Measurements from ENCODE around the gene INPP5E. TPM values are rescaled to one million over a fixed set of nuclear protein-coding genes. Genes with fewer than 3 reads are reported as not detected.

INPP5E gene, protein sequence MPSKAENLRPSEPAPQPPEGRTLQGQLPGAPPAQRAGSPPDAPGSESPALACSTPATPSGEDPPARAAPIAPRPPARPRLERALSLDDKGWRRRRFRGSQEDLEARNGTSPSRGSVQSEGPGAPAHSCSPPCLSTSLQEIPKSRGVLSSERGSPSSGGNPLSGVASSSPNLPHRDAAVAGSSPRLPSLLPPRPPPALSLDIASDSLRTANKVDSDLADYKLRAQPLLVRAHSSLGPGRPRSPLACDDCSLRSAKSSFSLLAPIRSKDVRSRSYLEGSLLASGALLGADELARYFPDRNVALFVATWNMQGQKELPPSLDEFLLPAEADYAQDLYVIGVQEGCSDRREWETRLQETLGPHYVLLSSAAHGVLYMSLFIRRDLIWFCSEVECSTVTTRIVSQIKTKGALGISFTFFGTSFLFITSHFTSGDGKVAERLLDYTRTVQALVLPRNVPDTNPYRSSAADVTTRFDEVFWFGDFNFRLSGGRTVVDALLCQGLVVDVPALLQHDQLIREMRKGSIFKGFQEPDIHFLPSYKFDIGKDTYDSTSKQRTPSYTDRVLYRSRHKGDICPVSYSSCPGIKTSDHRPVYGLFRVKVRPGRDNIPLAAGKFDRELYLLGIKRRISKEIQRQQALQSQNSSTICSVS
- total RNA-seq, result 7.4 and 8.3 TPM in 2 replicates

DNA sequence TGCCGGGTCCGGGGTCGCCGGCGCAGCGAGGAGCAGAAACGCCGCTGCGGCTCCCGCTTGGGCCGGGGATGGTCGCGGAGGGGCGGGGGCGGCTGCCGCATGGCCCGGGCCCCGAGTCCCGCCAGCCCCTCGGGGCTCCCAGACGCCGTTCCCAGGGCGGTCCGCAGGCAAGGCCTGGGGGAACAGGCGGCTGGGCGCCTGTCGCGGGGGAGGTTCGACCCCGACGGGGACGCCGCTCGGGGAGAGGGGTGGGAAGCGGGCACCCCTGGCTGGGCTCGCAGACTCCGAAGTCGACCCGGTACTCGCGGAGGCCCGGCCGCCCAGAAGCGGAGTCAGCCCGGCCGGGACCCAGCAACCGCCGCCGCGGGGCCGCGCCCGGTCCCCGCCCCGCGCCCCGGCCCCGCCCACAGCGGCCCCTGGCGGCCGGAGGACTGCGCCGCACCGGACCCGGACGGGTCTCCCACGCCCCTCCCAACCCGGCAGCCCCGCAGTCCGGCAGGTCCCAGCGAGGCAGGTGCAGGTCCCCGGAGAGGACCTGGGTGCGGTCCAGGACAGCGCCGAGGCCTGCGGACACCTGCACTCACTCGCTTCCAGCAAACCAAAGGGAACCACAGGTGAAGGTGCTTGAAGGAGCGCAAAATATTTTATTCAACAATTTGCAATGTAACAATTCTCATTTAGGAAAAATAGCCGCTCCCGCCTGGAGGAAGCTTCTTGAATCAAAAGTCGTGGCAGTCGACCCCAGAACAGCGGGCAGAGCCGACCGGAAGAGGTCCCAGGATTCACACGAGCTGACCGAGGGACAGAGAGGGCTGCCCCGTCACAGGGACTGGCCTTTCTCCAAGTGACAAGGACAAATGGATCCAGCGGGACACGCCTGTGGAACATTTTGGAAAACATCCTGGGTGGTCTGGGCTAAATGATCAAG, at the start of gene INPP5E:
Gene INPP5E, minus strand, starts transcription at position 365 of the 928 bp plus-strand sequence. CDS start 426 bp downstream, outside the sequence.
- Histone ChIP-seq H3K4me3 (ENCODE audit: insufficient read depth, low read length) (peak within 1 kb of the TSS; percentile 84), H3K9me3 (ENCODE audit: low read depth, low read length) (no peaks in the 10 kb centered on the region), H3K27ac (ENCODE audit: low read depth, low read length) (peak within 1 kb of the TSS; percentile 41), H4K20me1 (ENCODE audit: insufficient read depth, low read length) (peaks cover 72% of the 10 kb centered on the region), H2AFZ (ENCODE audit: low read length) (no peak within 1 kb of the TSS), H3K36me3 (ENCODE audit: insufficient read depth, low read length) (peaks cover 49% of the 10 kb centered on the region), H3K79me2 (ENCODE audit: insufficient read depth, low read length) (peaks cover 48% of the 10 kb centered on the region), H3K27me3 (ENCODE audit: insufficient read depth, low read length) (no peaks in the 10 kb centered on the region), H3K4me2 (ENCODE audit: insufficient read depth, low read length) (peak within 1 kb of the TSS; percentile 81), H3K4me1 (ENCODE audit: insufficient read depth, low read length) (peaks cover 27% of the 10 kb centered on the region)
- peak; percentile 99 for DNase-seq (ENCODE audit: insufficient read length, low spot score, missing footprints)
- TF ChIP-seq, protein P1, sequence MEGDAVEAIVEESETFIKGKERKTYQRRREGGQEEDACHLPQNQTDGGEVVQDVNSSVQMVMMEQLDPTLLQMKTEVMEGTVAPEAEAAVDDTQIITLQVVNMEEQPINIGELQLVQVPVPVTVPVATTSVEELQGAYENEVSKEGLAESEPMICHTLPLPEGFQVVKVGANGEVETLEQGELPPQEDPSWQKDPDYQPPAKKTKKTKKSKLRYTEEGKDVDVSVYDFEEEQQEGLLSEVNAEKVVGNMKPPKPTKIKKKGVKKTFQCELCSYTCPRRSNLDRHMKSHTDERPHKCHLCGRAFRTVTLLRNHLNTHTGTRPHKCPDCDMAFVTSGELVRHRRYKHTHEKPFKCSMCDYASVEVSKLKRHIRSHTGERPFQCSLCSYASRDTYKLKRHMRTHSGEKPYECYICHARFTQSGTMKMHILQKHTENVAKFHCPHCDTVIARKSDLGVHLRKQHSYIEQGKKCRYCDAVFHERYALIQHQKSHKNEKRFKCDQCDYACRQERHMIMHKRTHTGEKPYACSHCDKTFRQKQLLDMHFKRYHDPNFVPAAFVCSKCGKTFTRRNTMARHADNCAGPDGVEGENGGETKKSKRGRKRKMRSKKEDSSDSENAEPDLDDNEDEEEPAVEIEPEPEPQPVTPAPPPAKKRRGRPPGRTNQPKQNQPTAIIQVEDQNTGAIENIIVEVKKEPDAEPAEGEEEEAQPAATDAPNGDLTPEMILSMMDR (IDR thresholded peaks at IDR 0.05; ENCODE audit: extremely low read depth, low read depth, low read length), result peak; percentile 40

DNA sequence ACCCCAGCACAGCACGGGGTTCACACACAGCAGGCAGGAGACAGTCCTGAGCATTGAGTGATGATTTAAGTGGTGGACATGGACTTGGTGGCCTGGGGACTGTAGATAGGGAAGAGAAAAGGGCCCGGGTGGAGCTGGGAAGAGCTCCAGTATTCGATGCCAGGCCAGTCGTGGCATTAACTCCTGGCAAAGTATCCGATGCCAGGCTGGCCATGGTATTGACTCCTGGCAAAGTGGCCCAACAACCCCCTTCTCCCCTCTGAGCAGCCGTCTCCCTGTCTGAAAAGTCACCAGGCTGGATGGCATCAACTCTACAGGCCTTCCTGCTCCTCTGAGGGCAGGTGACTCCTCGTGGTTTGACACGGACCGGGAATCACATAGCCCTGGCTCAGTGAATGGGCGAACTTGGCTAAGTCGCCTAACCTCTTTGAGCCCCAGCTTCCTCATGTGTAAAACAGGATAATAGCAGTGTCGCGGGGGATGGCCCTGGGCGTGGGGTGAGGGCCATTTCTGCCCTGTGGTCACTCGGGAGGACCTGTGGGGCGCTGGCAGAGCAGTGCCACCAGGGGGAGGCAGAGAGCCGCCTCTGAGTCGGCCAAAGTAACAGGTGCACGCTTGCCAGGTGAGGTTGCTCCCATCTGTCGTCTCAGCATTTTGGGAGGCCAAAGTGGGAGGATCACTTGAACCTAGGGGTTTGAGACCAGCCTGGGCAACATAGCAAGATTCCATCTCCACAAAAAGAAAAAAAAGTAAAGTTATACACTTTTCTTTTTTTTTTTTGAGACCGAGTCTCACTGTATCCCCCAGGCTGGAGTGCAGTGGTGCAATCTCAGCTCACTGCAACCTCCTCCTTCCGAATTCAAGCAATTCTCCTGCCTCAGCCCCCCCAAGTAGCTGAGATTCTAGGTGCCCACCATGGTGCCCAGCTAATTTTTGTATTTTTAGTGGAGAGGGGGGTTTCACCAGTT, 48.9 kb upstream of the INPP5E start:
- no peaks in the 10 kb centered on the region for H3K79me2 ChIP-seq (ENCODE audit: insufficient read depth, low read length)

DNA sequence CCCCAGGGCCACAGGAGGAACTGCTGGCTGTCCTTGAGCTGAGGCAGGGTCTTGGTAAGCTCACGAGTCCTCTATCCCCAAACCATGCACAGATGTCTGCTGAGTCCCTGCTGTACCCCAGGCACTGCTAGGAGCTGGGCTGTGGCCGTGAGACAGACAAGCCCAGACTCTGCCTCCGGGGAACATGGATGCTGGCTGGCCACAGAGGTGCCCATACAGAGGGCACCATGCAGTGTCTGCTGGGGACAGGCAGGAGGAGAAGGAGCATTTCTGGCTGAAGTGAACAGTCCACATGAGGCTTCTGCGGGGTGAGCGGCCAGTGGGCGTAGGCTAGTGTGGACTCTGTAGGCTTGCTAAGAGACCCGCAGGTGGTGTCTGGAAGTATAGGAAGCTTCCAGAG, 48.0 kb upstream of the INPP5E start:
- Histone ChIP-seq H3K4me1 (ENCODE audit: insufficient read depth, low read length) (peaks cover 9% of the 10 kb centered on the region), H3K36me3 (ENCODE audit: insufficient read depth, low read length) (no peaks in the 10 kb centered on the region), H3K27me3 (ENCODE audit: insufficient read depth, low read length) (no peaks in the 10 kb centered on the region), H3K9me3 (ENCODE audit: low read depth, low read length) (no peaks in the 10 kb centered on the region), H2AFZ (ENCODE audit: low read length) (no peak overlapping the region), H3K27ac (ENCODE audit: low read depth, low read length) (no peak overlapping the region), H3K4me3 (ENCODE audit: insufficient read depth, low read length) (no peak overlapping the region), H3K4me2 (ENCODE audit: insufficient read depth, low read length) (no peak overlapping the region), H4K20me1 (ENCODE audit: insufficient read depth, low read length) (peaks cover 7% of the 10 kb centered on the region), H3K79me2 (ENCODE audit: insufficient read depth, low read length) (peaks cover 2% of the 10 kb centered on the region)
- TF ChIP-seq, protein P1 (IDR thresholded peaks at IDR 0.05; ENCODE audit: extremely low read depth, low read depth, low read length), result no peak
- DNase-seq (ENCODE audit: insufficient read length, low spot score, missing footprints), result no peak

More for the DNA sequence above, 48.9 kb upstream of the INPP5E start:
- Histone ChIP-seq H3K27ac (ENCODE audit: low read depth, low read length) (no peak overlapping the region), H3K4me1 (ENCODE audit: insufficient read depth, low read length) (peaks cover 9% of the 10 kb centered on the region), H3K9me3 (ENCODE audit: low read depth, low read length) (no peaks in the 10 kb centered on the region), H3K27me3 (ENCODE audit: insufficient read depth, low read length) (no peaks in the 10 kb centered on the region), H3K4me2 (ENCODE audit: insufficient read depth, low read length) (no peak overlapping the region), H2AFZ (ENCODE audit: low read length) (no peak overlapping the region), H3K4me3 (ENCODE audit: insufficient read depth, low read length) (no peak overlapping the region), H4K20me1 (ENCODE audit: insufficient read depth, low read length) (peaks cover 7% of the 10 kb centered on the region), H3K36me3 (ENCODE audit: insufficient read depth, low read length) (no peaks in the 10 kb centered on the region)
- TF ChIP-seq, protein P1 (IDR thresholded peaks at IDR 0.05; ENCODE audit: extremely low read depth, low read depth, low read length), result peak; percentile 84
- peak; percentile 96 for DNase-seq (ENCODE audit: insufficient read length, low spot score, missing footprints)

Data from osteoblast (primary cell).